GM18951 (cell line): ENCODE results near the gene SIGLEC7.
"Not testable (repeated sequence)": the region's sequence is repeated elsewhere in the genome, so short reads cannot be mapped to it uniquely, and the experiment has no call there.

Source experiments
- POLR2A ChIP-seq: IDR thresholded peaks from 4 replicates; pipeline ENCODE4 v1.6.1; 2011; ENCODE audit warnings: mild to moderate bottlenecking; ENCODE audit not compliant: insufficient read length, insufficient read depth; ENCODE audit errors: extremely low read depth
- in situ Hi-C: fragments of 300-500 bp; cut with MboI; formaldehyde crosslinking; loops from one replicate; pipeline ENCODE4 v1.12.0; 2022; ENCODE audit warnings: low sequenced_read_pairs, mixed read lengths, inconsistent platforms; ENCODE audit not compliant: unreplicated experiment

SIGLEC7 gene

DNA sequence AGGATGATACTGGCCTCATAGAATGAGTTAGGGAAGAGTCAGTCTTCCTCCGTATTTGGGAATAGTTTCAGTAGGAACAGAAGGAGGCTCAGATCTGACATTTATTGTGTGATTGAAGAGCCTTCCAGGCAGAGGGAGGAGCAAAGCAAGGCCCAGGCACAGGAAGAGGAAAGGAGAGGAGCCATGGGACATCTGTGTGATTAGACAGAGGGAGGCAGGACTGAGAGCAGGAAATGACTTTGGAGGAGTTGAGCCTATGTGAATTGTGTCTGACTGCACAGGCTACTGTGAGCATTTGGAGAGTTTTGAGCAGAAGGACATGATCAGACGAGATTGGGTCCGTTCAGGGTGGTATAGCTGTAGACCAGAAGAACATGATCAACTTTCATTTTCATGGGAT is 8.5 kb downstream of the SIGLEC7 start:
- TF ChIP-seq POLR2A = no peak
- in situ Hi-C loops = no loop called here

DNA sequence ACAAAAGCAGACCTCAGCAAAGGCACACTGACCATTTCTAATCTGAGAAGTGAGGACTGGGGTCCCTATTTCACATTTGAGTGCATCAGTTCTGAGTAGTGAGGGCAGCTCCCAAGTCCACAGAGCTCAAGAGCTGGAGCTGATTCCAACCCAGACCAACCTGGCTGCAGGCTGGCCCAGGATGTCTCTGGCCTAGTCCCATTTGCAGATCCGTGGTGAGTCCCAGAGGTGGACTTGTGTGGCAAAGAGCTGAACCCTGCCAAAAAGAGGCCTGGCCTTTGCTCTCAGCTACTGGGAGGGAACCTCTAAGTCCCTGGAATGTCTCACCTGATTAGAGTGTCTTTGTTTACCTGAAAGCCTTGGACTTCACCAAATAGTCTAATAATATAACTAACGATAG is 14.6 kb downstream of the SIGLEC7 start:
- in situ Hi-C loops = no loop called here
- TF ChIP-seq POLR2A = no peak

DNA sequence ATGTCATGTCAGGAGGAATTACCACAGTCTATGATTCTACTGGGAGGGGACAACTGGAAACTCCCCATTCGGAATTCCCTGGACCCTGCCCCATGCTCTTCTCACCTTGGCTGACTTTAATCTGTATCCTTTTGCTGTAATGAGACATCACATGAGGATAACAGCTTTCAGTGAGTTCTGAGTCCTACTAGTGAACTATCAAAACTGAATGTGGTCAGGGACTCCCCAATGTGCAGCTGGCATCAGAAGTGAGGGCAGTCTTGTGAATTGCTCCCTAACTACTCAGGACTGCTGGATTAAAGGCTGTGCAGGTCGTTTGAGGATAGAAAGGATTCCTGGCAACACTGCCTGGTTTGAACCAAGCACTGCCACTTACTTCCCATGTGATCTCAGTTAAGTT is 15.2 kb downstream of the SIGLEC7 start:
- TF ChIP-seq POLR2A = no peak
- in situ Hi-C loops = no loop called here

DNA sequence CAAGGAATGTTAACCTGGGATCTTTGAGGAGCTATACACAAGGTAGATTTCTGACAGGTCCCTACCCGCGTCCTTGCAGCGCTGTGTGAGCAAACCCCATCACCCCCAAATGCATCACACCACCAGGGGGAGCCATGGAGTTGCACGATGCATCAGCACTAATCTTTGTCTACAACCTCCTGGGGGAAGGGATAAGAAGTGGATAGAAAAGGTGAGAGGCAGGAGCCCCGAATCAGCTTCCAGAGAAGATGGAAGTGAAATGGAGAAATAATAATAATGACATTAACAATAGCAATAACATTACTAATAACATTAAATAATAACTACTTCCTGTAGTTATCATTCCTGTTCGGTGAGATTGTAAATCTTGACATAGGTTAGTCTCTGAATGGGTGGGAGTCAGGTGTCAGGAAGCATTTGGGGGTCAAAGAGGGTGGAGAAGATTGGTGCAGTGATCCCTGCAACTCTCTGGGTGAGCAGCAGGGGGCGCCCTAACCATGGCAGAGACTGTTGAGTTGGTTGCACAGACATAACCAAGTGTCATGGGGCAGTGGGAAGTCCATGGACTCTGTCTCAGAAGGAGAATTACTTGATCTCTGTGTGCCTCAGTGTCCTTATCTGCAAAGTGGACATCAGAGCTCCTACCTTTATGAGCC is 16.5 kb downstream of the SIGLEC7 start:
- TF ChIP-seq POLR2A = no peak
- in situ Hi-C loops = no loop called here

DNA sequence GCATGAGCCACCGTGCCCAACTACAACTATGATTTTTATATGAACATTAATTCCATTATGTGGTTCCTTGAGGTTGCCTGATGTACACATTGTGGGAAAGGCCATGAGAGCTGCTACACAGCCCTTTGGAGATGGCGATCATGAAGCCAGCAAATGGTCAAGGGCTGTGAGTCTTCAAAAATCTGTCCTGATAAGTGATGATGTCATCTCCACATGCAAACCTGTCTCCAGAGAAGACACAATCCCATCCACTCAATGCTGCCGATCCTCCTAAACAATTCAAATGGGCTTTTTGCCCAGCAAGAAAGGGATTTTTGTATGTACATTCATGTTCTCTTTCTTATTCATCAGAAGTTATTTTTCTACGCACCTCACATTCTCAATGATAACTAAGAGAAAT is 17.6 kb downstream of the SIGLEC7 start:
- in situ Hi-C loops = no loop called here
- no peak for TF ChIP-seq POLR2A

DNA sequence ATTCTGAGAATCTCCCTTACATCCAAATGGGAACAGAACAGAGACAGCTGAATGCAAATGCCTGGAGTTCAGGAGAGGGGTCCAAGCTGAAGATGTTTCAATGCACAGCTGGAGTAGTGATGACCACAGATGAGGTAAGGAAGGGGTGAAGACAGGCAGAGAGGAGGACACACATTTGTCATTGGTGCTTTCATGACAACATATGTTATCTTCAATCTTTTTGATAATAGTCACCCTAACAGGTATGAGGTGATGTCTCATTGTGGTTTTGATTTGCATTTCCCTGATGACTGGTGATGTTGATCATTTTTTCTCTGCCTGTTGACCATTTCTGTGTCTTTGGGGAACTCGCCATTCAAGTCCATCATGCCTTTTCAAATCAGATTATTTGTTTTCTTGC is 19.2 kb downstream of the SIGLEC7 start:
- TF ChIP-seq POLR2A = no peak
- in situ Hi-C loops = no loop called here

DNA sequence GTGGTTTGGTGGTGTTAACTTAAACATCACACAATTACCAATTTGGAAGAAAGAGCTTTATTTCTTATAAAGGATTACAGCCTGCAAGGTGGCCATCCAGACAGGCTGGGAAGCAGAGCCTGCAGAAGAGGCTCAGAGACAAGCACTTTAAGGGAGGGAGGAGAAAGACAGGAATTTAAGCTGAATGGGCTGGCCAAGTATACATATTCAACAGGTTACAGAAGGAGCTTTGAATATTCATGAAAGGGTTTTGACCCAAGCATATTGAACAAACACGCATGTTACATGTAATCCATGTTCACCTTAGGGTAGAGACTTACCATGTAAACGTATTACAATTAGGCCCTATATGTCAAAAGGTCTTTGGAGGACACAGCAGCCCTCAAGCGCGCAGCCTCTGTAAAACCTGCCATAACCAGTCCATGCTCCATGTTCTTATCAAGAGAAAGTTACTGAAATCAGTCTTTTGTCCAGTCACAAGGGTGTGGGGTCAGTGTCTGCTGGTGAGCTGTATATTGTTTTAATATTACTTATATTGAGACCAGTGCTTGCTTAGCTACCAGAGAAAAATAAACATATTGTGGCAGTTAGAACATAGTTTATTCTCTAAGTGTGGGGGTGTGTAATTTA is 19.9 kb downstream of the SIGLEC7 start:
- in situ Hi-C loops = no loop called here
- TF ChIP-seq POLR2A = no peak

DNA sequence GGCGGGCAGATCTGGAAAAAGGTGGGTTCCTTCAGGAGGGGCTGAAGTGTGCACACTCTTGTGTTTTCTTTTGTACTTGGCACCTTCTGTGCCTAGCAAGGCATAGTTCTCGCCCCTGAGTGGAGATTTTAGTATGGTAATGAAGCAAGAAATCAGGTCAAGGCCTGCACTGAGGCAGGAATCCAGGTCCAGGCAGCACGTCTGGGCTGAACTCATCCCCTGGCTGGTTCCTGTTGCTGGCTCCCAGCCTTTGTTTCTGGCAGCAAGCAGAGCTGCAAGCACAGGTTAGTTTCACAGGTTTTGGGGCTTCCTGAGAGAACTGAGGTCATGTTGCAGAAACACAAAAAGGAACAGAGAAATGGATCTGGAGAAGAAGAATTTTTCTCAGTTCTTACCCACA is 21.2 kb downstream of the SIGLEC7 start:
- no peak for TF ChIP-seq POLR2A
- in situ Hi-C loops = no loop called here

DNA sequence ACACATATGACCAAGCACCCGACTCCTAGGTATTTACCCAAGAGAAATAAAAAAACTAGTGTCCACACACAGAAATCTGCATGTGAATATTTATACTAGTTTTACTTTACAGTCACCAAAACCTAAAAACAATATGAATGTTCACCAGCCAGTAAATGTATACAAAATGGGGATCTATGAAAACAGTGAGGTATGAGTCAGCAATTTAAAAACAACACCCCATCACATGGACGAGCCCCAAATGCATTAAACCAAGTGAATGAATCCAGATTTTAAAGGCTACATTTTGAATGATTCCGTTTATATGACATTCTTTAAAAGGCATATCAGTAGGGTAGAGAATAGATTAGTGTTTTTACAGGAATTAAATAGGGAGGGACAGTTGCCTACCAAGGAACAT is 22.1 kb downstream of the SIGLEC7 start:
- TF ChIP-seq POLR2A = no peak
- in situ Hi-C loops = no loop called here

DNA sequence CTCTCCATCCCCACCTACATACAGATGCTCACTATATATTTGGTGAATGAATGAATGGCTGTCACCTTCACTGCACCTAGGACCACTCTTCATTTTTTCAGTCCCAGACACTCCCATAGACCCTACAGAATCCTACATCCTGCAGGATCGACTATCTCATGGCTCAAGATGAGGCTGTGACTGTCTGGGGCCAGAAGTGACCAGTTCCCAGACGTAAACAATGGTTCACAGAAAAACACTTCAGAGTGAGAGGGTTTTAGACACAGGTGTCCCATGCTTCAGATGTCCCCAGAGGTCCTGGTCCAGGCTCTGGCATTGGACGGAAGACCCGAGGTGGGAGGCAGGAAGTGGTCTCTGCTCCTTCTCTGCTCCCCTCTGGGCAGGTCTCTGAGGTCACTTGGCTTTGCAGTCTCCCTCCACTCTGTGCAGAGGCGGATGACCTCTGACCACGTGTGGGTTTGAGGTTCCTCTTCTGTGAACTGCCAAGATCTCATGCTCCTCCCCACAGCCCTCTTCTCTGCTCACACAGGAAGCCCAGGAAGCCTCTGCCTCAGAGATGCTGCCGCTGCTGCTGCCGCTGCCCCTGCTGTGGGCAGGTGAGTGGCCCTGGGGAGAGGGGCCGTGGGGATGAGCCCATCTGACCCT is 24.9 kb downstream of the SIGLEC7 start:
- in situ Hi-C loops = no loop called here
- TF ChIP-seq POLR2A = no peak

DNA sequence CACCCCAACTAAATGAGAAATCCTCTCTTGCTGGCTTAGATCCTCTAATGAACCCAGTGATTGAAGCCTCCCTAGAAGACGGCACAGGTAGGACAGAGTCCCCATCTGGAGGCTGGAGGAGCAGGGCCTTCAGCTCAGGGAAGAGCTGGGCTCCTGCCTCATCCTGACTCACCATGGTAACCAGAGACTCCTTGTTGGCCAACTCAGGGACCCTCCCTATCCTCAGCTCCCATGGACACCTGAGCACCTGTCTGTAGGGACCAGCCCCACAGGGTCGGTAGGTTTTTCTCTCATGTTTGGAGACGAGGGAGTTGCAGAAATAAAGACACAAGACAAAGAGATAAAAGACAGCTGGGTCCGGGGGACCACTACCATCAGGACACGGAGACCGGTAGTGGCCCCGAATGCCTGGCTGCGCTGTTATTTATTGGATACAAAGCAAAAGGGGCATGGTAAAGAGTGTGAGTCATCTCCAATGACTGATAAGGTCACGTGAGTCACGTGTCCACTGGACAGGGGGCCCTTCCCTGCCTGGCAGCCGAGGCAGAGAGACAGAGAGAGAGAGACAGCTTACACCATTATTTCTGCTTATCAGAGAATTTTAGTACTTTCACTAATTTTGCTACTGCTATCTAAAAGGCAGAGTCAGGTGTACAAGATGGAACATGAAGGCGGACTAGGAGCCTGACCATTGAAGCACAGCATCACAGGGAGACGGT is 26.6 kb downstream of the SIGLEC7 start:
- no peak for TF ChIP-seq POLR2A
- in situ Hi-C loops = no loop called here

DNA sequence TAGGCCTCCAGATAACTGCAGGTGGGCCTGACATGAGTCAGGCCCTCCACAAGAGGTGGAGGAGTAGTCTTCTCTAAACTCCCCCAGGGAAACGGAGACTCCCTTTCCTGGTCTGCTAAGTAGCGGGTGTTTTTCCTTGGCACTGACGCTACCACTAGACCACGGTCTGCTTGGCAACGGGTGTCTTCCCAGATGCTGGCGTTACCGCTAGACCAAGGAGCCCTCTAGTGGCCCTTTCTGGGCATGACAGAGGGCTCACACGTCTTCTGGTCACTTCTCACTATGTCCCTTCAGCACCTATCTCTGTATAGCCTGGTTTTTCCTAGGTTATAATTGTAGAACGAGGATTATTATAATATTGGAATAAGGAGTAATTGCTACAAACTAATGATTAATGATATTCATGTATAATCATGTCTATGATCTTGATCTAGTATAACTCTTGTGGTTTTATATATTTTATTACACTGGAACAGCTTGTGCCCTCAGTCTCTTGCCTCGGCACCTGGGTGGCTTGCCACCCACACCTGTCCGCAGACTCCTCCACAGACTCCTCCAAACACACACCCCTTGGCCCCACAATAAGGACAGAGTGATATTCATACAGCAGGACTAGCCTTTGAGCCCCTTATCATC is 27.3 kb downstream of the SIGLEC7 start:
- in situ Hi-C loops = not testable (repeated sequence)

DNA sequence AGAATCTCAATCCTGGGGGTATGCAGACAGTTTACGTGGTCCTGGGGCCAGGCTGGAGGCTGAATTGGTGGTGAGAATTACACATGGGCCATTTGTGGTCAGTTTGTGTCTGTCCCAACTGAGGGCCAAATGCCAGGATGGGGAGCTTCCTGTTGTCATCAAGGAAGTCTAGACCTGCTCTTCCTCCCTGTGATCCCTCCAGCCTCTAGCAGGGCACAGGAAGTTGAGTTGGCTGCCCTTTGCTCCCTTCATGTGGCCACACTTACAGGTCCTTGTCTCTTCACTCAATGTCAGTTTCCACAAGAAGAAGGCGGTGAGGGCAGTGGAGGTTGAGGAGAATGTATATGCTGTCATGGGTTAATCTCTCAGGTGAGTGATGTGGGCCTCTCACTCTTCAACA is 30.1 kb downstream of the SIGLEC7 start:
- TF ChIP-seq POLR2A = no peak
- in situ Hi-C loops = no loop called here
